ENCODE data around the gene IQCH. TPM values are rescaled to one million over a fixed set of nuclear protein-coding genes. Genes with fewer than 3 reads are reported as not detected.

Gene IQCH
- total RNA-seq, 3 donors from 2014 or later (not counting 1 experiment from before 2014, with no cell fraction given) = 0.78 to 1.4 (median 0.86) TPM

- H3K9me3 ChIP-seq (ENCODE audit: control insufficient read depth, insufficient read depth, low read length) = no peaks in the 10 kb centered on the region
- intact Hi-C loops (cut with micrococcal nuclease) = loop anchor here (1.0 kb wide), 1 partner anchor 357 kb away; no protein-coding TSS in a partner anchor
- Mint-ChIP-seq H3K27ac (no peak overlapping the region), H3K27me3 (ENCODE audit: low read depth in 2 of 2) (no peaks in the 10 kb centered on the region), H3K4me1 (no peaks in the 10 kb centered on the region), H3K36me3 (no peaks in the 10 kb centered on the region), H3K4me3 (no peak overlapping the region), H3K9me3 (no peaks in the 10 kb centered on the region)
- no peaks in the 10 kb centered on the region for H3K36me3 ChIP-seq (ENCODE audit: control insufficient read depth, insufficient read depth, low read length)
- no peaks in the 10 kb centered on the region for H3K27me3 ChIP-seq (ENCODE audit: control insufficient read depth, insufficient read depth, low read length)
- no peak overlapping the region for H3K27ac ChIP-seq (ENCODE audit: low read length)
- no peaks in the 10 kb centered on the region for H3K4me1 ChIP-seq (ENCODE audit: control insufficient read depth, insufficient read depth, low read length)
- DNase-seq (peak in 1 of 2 donors; percentile 75), ATAC-seq (peak in 2 of 3 donors; percentile 38 to 57)
- H3K4me3 ChIP-seq (ENCODE audit: low read length) = no peak overlapping the region
- WGBS (ENCODE audit: insufficient coverage) = 92% methylated on average over 3 of the region's 4 CpGs
- peak; percentile 71 for TF ChIP-seq CTCF (IDR thresholded peaks at IDR 0.05)
Observed at GRCh38 chr15:67303490-67304363, 49.1 kb downstream of the IQCH start.

- Mint-ChIP-seq H3K27ac (no peak overlapping the region), H3K4me1 (no peaks in the 10 kb centered on the region), H3K27me3 (ENCODE audit: low read depth in 2 of 2) (no peaks in the 10 kb centered on the region), H3K36me3 (no peaks in the 10 kb centered on the region), H3K9me3 (no peaks in the 10 kb centered on the region), H3K4me3 (no peak overlapping the region)
- DNase-seq (no peak), ATAC-seq (no peak)
- H3K4me1 ChIP-seq (ENCODE audit: control insufficient read depth, insufficient read depth, low read length) = no peaks in the 10 kb centered on the region
- H3K9me3 ChIP-seq (ENCODE audit: control insufficient read depth, insufficient read depth, low read length) = no peaks in the 10 kb centered on the region
- no peak overlapping the region for H3K4me3 ChIP-seq (ENCODE audit: low read length)
- no peaks in the 10 kb centered on the region for H3K36me3 ChIP-seq (ENCODE audit: control insufficient read depth, insufficient read depth, low read length)
- TF ChIP-seq CTCF (IDR thresholded peaks at IDR 0.05) = no peak
- H3K27me3 ChIP-seq (ENCODE audit: control insufficient read depth, insufficient read depth, low read length) = no peaks in the 10 kb centered on the region
- no peak overlapping the region for H3K27ac ChIP-seq (ENCODE audit: low read length)
- intact Hi-C loops (cut with micrococcal nuclease) = no loop called here
Observed at GRCh38 chr15:67304778-67305177, 50.2 kb downstream of the IQCH start.

DNA sequence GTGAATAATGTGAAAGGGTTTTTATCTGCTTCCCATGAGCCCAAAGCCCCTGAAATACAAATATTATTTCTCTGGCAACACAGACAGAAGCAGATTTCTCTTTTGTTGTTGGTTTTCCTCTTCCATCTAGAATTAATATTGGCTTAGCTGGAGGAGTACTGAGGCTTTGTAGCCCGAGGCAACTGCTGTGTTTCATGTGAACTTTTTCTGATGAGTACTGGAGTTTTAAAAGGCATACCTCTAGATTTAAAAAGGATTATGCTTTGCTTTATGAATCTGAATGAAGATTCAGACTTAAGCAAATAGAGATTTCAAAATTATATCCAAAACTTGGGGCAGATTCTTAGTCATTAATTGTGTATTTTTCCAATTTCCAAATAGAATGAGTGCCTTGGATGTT, 50.9 kb downstream of the IQCH start:
- 50% methylated on average over 1 of the region's 1 CpG for WGBS (ENCODE audit: insufficient coverage)
- H3K27me3 Mint-ChIP-seq (ENCODE audit: low read depth in 2 of 2) = no peaks in the 10 kb centered on the region
- intact Hi-C loops (cut with micrococcal nuclease) = no loop called here
- no peak for TF ChIP-seq CTCF (IDR thresholded peaks at IDR 0.05)
- H3K27me3 ChIP-seq (ENCODE audit: control insufficient read depth, insufficient read depth, low read length) = no peaks in the 10 kb centered on the region
- no peaks in the 10 kb centered on the region for H3K4me1 Mint-ChIP-seq
- no peaks in the 10 kb centered on the region for H3K4me1 ChIP-seq (ENCODE audit: control insufficient read depth, insufficient read depth, low read length)
- H3K27ac Mint-ChIP-seq = no peak overlapping the region
- no peaks in the 10 kb centered on the region for H3K36me3 ChIP-seq (ENCODE audit: control insufficient read depth, insufficient read depth, low read length)
- no peaks in the 10 kb centered on the region for H3K36me3 Mint-ChIP-seq
- no peak overlapping the region for H3K27ac ChIP-seq (ENCODE audit: low read length)
- no peak overlapping the region for H3K4me3 ChIP-seq (ENCODE audit: low read length)
- ATAC-seq (no peak), DNase-seq (no peak)
- H3K9me3 ChIP-seq (ENCODE audit: control insufficient read depth, insufficient read depth, low read length) = no peaks in the 10 kb centered on the region
- H3K9me3 Mint-ChIP-seq = no peaks in the 10 kb centered on the region
- no peak overlapping the region for H3K4me3 Mint-ChIP-seq
